GM23338 (cell line): ENCODE results near the gene PFKP.

Source experiments
- EZH2phosphoT487 ChIP-seq: fragments of 200-600 bp; sonication (generic); IDR thresholded peaks from one replicate; pipeline ENCODE4 v1.8.1; 2018; ENCODE audit warnings: antibody characterized with exemption; ENCODE audit not compliant: unreplicated experiment
- TF ChIP-seq, protein P1 (sequence below): IDR thresholded peaks from one replicate; pipeline ENCODE4 v1.6.1; 2018; ENCODE audit warnings: antibody characterized with exemption; ENCODE audit not compliant: unreplicated experiment
- TF ChIP-seq, protein P2 (sequence below), 2 experiments: fragments of 200-600 bp in 1 of 2; sonication (generic) in 1 of 2; conservative IDR thresholded peaks; 2 replicates each; pipeline versions ENCODE4 v1.5.1 to v1.6.1; 2016 to 2017; ENCODE audit warnings: antibody characterized with exemption in 2 of 2, low read depth in 2 of 2, mild to moderate bottlenecking in 2 of 2, moderate library complexity in 1 of 2

DNA sequence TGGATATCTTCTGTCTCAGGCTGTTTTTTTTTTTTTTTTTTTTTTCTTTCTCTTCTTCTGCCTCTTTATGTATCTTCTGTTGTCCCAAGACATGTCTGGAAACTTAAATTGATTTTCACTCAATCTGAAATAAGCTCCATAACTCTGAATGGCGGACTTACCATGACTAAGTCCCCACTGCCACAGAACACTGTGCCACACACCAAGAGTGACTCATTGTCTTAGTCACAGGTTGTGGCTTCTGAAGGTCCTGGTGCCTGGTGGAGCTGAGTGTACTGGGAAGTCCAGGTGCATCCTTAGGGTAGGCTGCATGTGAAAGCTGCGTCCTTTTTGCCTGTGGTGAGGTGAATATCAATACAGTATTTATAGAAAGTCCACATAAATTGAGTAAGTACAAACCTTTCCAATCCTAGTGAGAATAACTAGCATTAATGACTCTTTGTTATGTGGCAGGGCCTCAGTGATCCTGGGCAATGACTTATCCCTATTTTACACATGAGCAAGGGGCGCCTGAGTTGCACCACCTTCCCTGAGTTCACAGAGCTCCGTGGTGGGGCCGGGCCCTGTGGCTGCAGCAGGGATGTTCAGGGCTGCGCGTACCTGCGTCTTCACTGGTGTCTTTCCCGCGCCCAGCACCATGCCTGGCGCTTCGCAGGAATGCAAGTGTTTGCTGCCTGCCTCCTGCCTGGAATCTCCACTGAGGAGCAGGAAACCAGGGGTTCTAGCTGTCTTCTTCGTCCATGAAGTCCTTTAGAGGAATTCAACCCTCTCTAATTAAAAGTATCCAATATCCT, 4.3 kb downstream of the PFKP start:
- TF ChIP-seq EZH2phosphoT487, result no peak
- TF ChIP-seq, protein P1, sequence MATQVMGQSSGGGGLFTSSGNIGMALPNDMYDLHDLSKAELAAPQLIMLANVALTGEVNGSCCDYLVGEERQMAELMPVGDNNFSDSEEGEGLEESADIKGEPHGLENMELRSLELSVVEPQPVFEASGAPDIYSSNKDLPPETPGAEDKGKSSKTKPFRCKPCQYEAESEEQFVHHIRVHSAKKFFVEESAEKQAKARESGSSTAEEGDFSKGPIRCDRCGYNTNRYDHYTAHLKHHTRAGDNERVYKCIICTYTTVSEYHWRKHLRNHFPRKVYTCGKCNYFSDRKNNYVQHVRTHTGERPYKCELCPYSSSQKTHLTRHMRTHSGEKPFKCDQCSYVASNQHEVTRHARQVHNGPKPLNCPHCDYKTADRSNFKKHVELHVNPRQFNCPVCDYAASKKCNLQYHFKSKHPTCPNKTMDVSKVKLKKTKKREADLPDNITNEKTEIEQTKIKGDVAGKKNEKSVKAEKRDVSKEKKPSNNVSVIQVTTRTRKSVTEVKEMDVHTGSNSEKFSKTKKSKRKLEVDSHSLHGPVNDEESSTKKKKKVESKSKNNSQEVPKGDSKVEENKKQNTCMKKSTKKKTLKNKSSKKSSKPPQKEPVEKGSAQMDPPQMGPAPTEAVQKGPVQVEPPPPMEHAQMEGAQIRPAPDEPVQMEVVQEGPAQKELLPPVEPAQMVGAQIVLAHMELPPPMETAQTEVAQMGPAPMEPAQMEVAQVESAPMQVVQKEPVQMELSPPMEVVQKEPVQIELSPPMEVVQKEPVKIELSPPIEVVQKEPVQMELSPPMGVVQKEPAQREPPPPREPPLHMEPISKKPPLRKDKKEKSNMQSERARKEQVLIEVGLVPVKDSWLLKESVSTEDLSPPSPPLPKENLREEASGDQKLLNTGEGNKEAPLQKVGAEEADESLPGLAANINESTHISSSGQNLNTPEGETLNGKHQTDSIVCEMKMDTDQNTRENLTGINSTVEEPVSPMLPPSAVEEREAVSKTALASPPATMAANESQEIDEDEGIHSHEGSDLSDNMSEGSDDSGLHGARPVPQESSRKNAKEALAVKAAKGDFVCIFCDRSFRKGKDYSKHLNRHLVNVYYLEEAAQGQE, result no peak
- TF ChIP-seq, protein P2, sequence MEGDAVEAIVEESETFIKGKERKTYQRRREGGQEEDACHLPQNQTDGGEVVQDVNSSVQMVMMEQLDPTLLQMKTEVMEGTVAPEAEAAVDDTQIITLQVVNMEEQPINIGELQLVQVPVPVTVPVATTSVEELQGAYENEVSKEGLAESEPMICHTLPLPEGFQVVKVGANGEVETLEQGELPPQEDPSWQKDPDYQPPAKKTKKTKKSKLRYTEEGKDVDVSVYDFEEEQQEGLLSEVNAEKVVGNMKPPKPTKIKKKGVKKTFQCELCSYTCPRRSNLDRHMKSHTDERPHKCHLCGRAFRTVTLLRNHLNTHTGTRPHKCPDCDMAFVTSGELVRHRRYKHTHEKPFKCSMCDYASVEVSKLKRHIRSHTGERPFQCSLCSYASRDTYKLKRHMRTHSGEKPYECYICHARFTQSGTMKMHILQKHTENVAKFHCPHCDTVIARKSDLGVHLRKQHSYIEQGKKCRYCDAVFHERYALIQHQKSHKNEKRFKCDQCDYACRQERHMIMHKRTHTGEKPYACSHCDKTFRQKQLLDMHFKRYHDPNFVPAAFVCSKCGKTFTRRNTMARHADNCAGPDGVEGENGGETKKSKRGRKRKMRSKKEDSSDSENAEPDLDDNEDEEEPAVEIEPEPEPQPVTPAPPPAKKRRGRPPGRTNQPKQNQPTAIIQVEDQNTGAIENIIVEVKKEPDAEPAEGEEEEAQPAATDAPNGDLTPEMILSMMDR (conservative IDR thresholded peaks at IDR 0.05; ENCODE audit: low read depth in 2 of 2), result no peak
